CD4-positive, alpha-beta memory T cell (primary cell): ENCODE data around the gene IGFN1. TPM values are rescaled to one million over a fixed set of nuclear protein-coding genes. Genes with fewer than 3 reads are reported as not detected.

Experiments used
- CTCF ChIA-PET: fragments of 350-600 bp; sonication (Branson Sonifier 250); formaldehyde crosslinking; loops from one replicate; lab custom pipeline; 2021; ENCODE audit warnings: inconsistent platforms; ENCODE audit not compliant: partially characterized antibody; lab: Charles Lee
- POLR2A ChIA-PET: fragments of 350-600 bp; sonication (Branson Sonifier 250); formaldehyde crosslinking; loops from one replicate; lab custom pipeline; 2021; ENCODE audit not compliant: partially characterized antibody; lab: Charles Lee
- DNase-seq, 5 donors: peaks; one replicate each; pipeline versions ENCODE4 v3.0.0 to v3.0.0-alpha.2; 2020 to 2022; ENCODE audit warnings: mixed read lengths in 1 of 5
- H3K27ac ChIP-seq: one replicate; pipeline ENCODE4 v1.7.0; 2013; ENCODE audit warnings: low read depth, low read length
- H3K27me3 ChIP-seq: 2 replicates; pipeline ENCODE4 v1.7.0; 2013; ENCODE audit warnings: mild to moderate bottlenecking, low read length, moderate library complexity; ENCODE audit not compliant: insufficient read depth
- H3K36me3 ChIP-seq: 2 replicates; pipeline ENCODE4 v1.7.0; 2013; ENCODE audit warnings: mild to moderate bottlenecking, low read length, moderate library complexity; ENCODE audit not compliant: insufficient read depth
- H3K4me1 ChIP-seq: 2 replicates; pipeline ENCODE4 v1.7.0; 2013; ENCODE audit warnings: mild to moderate bottlenecking, low read length, moderate library complexity; ENCODE audit not compliant: insufficient read depth
- H3K4me3 ChIP-seq, 2 donors: one replicate each; pipeline ENCODE4 v1.7.0; 2013; ENCODE audit warnings: low read length in 2 of 2, mild to moderate bottlenecking in 1 of 2
- H3K9me3 ChIP-seq, 2 donors: one replicate each; pipeline ENCODE4 v1.7.0; 2013; ENCODE audit warnings: low read length in 2 of 2, control low read depth in 1 of 2; ENCODE audit not compliant: control insufficient read depth in 1 of 2
- H3K27ac Mint-ChIP-seq, 7 donors: one replicate each; pipeline ENCODE4 v1.8.0; 2020 to 2021; ENCODE audit warnings: mixed read lengths in 7 of 7, mild to moderate bottlenecking in 6 of 7, inconsistent platforms in 3 of 7, moderate library complexity in 3 of 7
- H3K27me3 Mint-ChIP-seq, 2 donors: one replicate each; pipeline ENCODE4 v1.8.0; 2020 to 2021; ENCODE audit warnings: mixed read lengths in 2 of 2
- H3K36me3 Mint-ChIP-seq, 2 donors: one replicate each; pipeline ENCODE4 v1.8.0; 2020 to 2021; ENCODE audit warnings: mixed read lengths in 2 of 2, inconsistent platforms in 1 of 2, mild to moderate bottlenecking in 1 of 2
- H3K4me1 Mint-ChIP-seq, 4 donors: one replicate each; pipeline ENCODE4 v1.8.0; 2020 to 2021; ENCODE audit warnings: mixed read lengths in 4 of 4, mild to moderate bottlenecking in 1 of 4
- H3K4me3 Mint-ChIP-seq, 8 donors: one replicate each; pipeline ENCODE4 v1.8.0; 2020 to 2021; ENCODE audit warnings: mixed read lengths in 8 of 8, mild to moderate bottlenecking in 7 of 8, moderate library complexity in 6 of 8, inconsistent platforms in 3 of 8
- H3K9me3 Mint-ChIP-seq, 8 donors: one replicate each; pipeline ENCODE4 v1.8.0; 2020 to 2021; ENCODE audit warnings: mixed read lengths in 8 of 8, mild to moderate bottlenecking in 5 of 8, inconsistent platforms in 3 of 8, moderate library complexity in 1 of 8
- intact Hi-C: fragments of 100-400 bp; cut with micrococcal nuclease; formaldehyde crosslinking; loops from one replicate; pipeline ENCODE4 v1.15.1; 2023
- polyA plus RNA-seq, 2 donors: library from polyadenylated mRNA; unstranded; fragments of 300-500 nt; fragmentation: Illumina TruSeq; gene quantifications; one replicate each; pipeline ENCODE4 v1.2.3, GENCODE V29; 2021
- total RNA-seq, 2 experiments: library from RNA; stranded (reverse); gene quantifications; one replicate each; pipeline ENCODE4 v1.2.3, GENCODE V29; 2021

Gene IGFN1
- total and polyA plus RNA-seq, 4 experiments from 2014 or later = not detected

DNA sequence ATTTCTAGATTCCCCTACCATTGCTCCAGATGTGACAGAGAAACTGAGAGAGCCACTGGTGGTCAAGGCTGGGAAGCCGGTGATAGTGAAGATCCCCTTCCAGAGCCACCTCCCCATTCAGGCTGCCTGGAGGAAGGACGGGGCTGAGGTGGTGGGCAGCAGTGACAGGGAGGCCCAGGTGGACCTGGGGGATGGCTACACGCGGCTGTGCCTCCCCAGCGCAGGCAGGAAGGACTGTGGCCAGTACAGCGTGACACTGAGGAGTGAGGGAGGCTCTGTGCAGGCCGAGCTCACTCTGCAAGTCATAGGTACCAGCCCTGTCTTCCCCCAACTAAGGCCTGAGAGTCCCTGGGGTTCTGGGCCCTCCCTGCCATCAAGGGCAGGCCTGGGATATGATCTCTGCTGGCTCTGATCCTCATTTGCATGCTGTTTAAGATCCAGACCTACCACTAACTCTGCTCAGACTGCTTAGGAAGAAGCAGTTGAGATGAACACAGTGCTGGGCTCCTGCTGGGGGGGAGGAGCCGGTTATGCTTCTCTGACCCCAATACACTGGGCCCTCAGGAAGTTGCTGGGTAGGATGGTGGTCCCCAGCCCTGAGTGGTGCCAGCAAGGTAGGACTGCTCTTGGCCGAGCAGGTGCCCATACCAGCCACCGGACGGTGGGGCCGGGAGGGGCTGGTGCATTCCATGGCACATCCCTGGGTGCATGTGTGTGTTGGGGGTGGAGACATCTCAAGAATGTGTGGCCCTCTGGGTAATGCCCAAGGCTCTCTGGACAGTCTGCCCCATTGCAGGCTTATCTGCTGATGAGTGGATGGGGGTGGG, 25.1 kb downstream of the IGFN1 start:
- intact Hi-C loops = no loop called here
- Histone ChIP-seq H3K36me3 (no peaks in the 10 kb centered on the region), H3K9me3 (no peaks in the 10 kb centered on the region), H3K27me3 (no peaks in the 10 kb centered on the region), H3K27ac (no peak overlapping the region), H3K4me3 (no peak overlapping the region), H3K4me1 (no peaks in the 10 kb centered on the region)
- DNase-seq = no peak
- no peak overlapping the region for H3K4me3 Mint-ChIP-seq
- ChIA-PET POLR2A (no interaction called here), CTCF (no interaction called here)
- H3K27ac Mint-ChIP-seq = peak overlapping the region in 1 of 7 donors; percentile 10
- peaks cover 10 to 12% of the 10 kb centered on the region in 2 donors for H3K27me3 Mint-ChIP-seq
- peaks cover 0 to 2% (median 0%) of the 10 kb centered on the region in 8 donors for H3K9me3 Mint-ChIP-seq
- no peaks in the 10 kb centered on the region for H3K4me1 Mint-ChIP-seq
- H3K36me3 Mint-ChIP-seq = no peaks in the 10 kb centered on the region

GRCh38 chr1:201216395-201217085, 25.9 kb downstream of the IGFN1 start:
- Histone ChIP-seq H3K36me3 (no peaks in the 10 kb centered on the region), H3K27ac (no peak overlapping the region), H3K4me3 (no peak overlapping the region), H3K4me1 (no peaks in the 10 kb centered on the region), H3K27me3 (no peaks in the 10 kb centered on the region), H3K9me3 (no peaks in the 10 kb centered on the region)
- CTCF ChIA-PET = no interaction called here
- POLR2A ChIA-PET = no interaction called here
- no peak for DNase-seq
- Mint-ChIP-seq H3K27ac (no peak overlapping the region), H3K4me1 (no peaks in the 10 kb centered on the region), H3K27me3 (peaks cover 4 to 6% of the 10 kb centered on the region in 2 donors), H3K4me3 (no peak overlapping the region), H3K36me3 (no peaks in the 10 kb centered on the region), H3K9me3 (peaks cover 0 to 2% (median 0%) of the 10 kb centered on the region in 8 donors)
- intact Hi-C loops = no loop called here

- CTCF ChIA-PET = no interaction called here
- Mint-ChIP-seq H3K36me3 (no peaks in the 10 kb centered on the region), H3K4me3 (no peak overlapping the region), H3K27me3 (peaks cover 0 to 3% of the 10 kb centered on the region in 2 donors), H3K9me3 (peaks cover 0 to 2% (median 0%) of the 10 kb centered on the region in 8 donors), H3K27ac (no peak overlapping the region), H3K4me1 (no peaks in the 10 kb centered on the region)
- Histone ChIP-seq H3K27ac (no peak overlapping the region), H3K4me1 (no peaks in the 10 kb centered on the region), H3K4me3 (no peak overlapping the region), H3K27me3 (no peaks in the 10 kb centered on the region), H3K9me3 (no peaks in the 10 kb centered on the region), H3K36me3 (no peaks in the 10 kb centered on the region)
- intact Hi-C loops = no loop called here
- POLR2A ChIA-PET = no interaction called here
- DNase-seq = no peak
Observed at GRCh38 chr1:201217146-201217545, 26.5 kb downstream of the IGFN1 start.

- no peaks in the 10 kb centered on the region for H3K9me3 ChIP-seq
- no peak overlapping the region for H3K4me3 Mint-ChIP-seq
- H3K27me3 ChIP-seq = no peaks in the 10 kb centered on the region
- H3K36me3 Mint-ChIP-seq = no peaks in the 10 kb centered on the region
- peaks cover 0 to 3% of the 10 kb centered on the region in 2 donors for H3K27me3 Mint-ChIP-seq
- H3K27ac ChIP-seq = no peak overlapping the region
- no peak overlapping the region for H3K27ac Mint-ChIP-seq
- intact Hi-C loops = no loop called here
- peaks cover 0 to 2% (median 0%) of the 10 kb centered on the region in 8 donors for H3K9me3 Mint-ChIP-seq
- no peaks in the 10 kb centered on the region for H3K4me1 Mint-ChIP-seq
- no peak overlapping the region for H3K4me3 ChIP-seq
- no peaks in the 10 kb centered on the region for H3K36me3 ChIP-seq
- CTCF ChIA-PET = no interaction called here
- DNase-seq = no peak
- POLR2A ChIA-PET = no interaction called here
- no peaks in the 10 kb centered on the region for H3K4me1 ChIP-seq
Observed at GRCh38 chr1:201217851-201218250, 27.2 kb downstream of the IGFN1 start.

DNA sequence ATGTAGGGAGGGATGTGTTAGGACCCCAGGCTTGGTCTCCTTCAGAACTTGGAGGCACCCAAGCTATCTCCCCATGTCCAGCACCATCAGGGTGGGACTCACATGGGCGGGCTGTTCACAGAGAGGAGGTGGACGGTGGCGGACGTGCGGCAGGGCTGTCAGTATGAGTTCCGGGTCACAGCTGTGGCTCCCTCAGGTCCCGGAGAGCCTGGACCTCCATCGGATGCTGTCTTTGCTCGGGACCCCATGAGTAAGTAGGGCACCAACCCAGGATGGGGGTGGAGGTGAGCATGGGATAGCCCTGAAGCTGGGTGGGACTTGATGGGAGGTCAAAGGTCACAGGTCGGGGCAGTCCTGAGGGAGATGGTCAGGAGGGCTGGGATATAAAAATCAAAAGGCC, 27.8 kb downstream of the IGFN1 start:
- H3K9me3 Mint-ChIP-seq = no peaks in the 10 kb centered on the region
- H3K9me3 ChIP-seq = no peaks in the 10 kb centered on the region
- intact Hi-C loops = no loop called here
- H3K36me3 Mint-ChIP-seq = no peaks in the 10 kb centered on the region
- H3K4me1 Mint-ChIP-seq = no peaks in the 10 kb centered on the region
- ChIA-PET POLR2A (no interaction called here), CTCF (no interaction called here)
- no peak overlapping the region for H3K27ac ChIP-seq
- H3K36me3 ChIP-seq = no peaks in the 10 kb centered on the region
- H3K4me3 Mint-ChIP-seq = no peak overlapping the region
- H3K27ac Mint-ChIP-seq = peak overlapping the region in 1 of 7 donors; percentile 18
- H3K27me3 Mint-ChIP-seq = peaks cover 0 to 3% of the 10 kb centered on the region in 2 donors
- H3K27me3 ChIP-seq = no peaks in the 10 kb centered on the region
- no peaks in the 10 kb centered on the region for H3K4me1 ChIP-seq
- DNase-seq = no peak
- H3K4me3 ChIP-seq = no peak overlapping the region

GRCh38 chr1:201219481-201220387, 29.1 kb downstream of the IGFN1 start:
- intact Hi-C loops = no loop called here
- H3K4me1 Mint-ChIP-seq = no peaks in the 10 kb centered on the region
- Histone ChIP-seq H3K4me1 (no peaks in the 10 kb centered on the region), H3K27me3 (no peaks in the 10 kb centered on the region), H3K27ac (no peak overlapping the region), H3K4me3 (no peak overlapping the region), H3K9me3 (no peaks in the 10 kb centered on the region), H3K36me3 (no peaks in the 10 kb centered on the region)
- POLR2A ChIA-PET = no interaction called here
- no peak overlapping the region for H3K4me3 Mint-ChIP-seq
- no peak for DNase-seq
- CTCF ChIA-PET = interaction anchor here (1.1 kb wide), 1 partner anchor 69 kb away, joined by 3 read pairs; no protein-coding TSS in a partner anchor
- H3K9me3 Mint-ChIP-seq = no peaks in the 10 kb centered on the region
- no peaks in the 10 kb centered on the region for H3K36me3 Mint-ChIP-seq
- H3K27me3 Mint-ChIP-seq = no peaks in the 10 kb centered on the region
- no peak overlapping the region for H3K27ac Mint-ChIP-seq

DNA sequence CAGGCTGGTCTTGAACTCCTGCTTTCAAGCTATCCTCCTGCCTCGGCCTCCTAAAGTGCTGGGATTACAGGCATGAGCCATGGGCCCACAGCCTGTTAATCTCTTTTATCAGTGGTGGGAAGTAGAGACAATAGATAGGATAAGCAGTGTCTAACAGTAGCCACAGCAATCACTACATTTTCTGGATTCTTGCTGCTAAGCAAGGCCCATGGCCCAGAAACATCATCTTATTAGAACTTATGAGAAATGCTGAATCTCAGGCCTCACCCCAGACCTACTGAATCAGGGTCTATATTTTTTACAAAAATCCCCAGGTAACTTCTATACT, 29.7 kb downstream of the IGFN1 start:
- DNase-seq = no peak
- Histone ChIP-seq H3K4me3 (no peak overlapping the region), H3K4me1 (no peaks in the 10 kb centered on the region), H3K9me3 (no peaks in the 10 kb centered on the region), H3K27ac (no peak overlapping the region), H3K36me3 (no peaks in the 10 kb centered on the region), H3K27me3 (no peaks in the 10 kb centered on the region)
- no peak overlapping the region for H3K4me3 Mint-ChIP-seq
- ChIA-PET CTCF (no interaction called here), POLR2A (no interaction called here)
- no peak overlapping the region for H3K27ac Mint-ChIP-seq
- no peaks in the 10 kb centered on the region for H3K27me3 Mint-ChIP-seq
- H3K9me3 Mint-ChIP-seq = no peaks in the 10 kb centered on the region
- H3K36me3 Mint-ChIP-seq = no peaks in the 10 kb centered on the region
- no peaks in the 10 kb centered on the region for H3K4me1 Mint-ChIP-seq
- intact Hi-C loops = no loop called here
